Measurements from ENCODE around the gene MACF1.

MACF1 gene

GRCh38 chr1:39422614-39423013 lies 218.1 kb downstream of the MACF1 start:
- in situ Hi-C loops (cut with MboI; ENCODE audit: low sequenced_read_pairs, unreplicated experiment), result no loop called here
- no peak for TF ChIP-seq CTCF (IDR thresholded peaks at IDR 0.05; ENCODE audit: borderline replicate concordance, control extremely low read depth, extremely low read depth, insufficient read depth, missing control alignments)
- DNase-seq (ENCODE audit: low spot score), result no peak

DNA sequence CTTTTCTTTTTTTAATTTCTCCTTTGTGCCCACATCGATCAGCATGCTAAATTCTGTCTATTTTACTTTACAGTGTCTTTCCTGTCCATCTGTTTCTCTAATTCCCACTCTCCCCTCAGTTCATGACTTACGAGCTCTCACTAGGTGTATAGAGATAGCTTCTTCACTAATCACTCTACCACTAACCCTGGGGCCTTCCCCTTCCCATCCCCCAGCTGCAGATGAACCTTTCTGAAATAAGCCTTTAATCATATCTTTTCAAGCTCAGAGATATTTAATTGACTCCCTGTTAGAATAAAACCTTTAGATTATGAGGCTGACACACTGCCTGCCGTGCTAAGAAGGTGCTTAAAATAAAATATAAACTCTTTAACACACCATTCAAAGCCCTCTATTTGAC lies 220.7 kb downstream of the MACF1 start:
- TF ChIP-seq CTCF (IDR thresholded peaks at IDR 0.05; ENCODE audit: borderline replicate concordance, control extremely low read depth, extremely low read depth, insufficient read depth, missing control alignments), result no peak
- DNase-seq (ENCODE audit: low spot score), result no peak
- in situ Hi-C loops (cut with MboI; ENCODE audit: low sequenced_read_pairs, unreplicated experiment), result no loop called here

- in situ Hi-C loops (cut with MboI; ENCODE audit: low sequenced_read_pairs, unreplicated experiment), result no loop called here
- no peak for DNase-seq (ENCODE audit: low spot score)
- TF ChIP-seq CTCF (IDR thresholded peaks at IDR 0.05; ENCODE audit: borderline replicate concordance, control extremely low read depth, extremely low read depth, insufficient read depth, missing control alignments), result no peak
Observed at GRCh38 chr1:39425634-39426033, 221.1 kb downstream of the MACF1 start.

- no peak for DNase-seq (ENCODE audit: low spot score)
- no peak for TF ChIP-seq CTCF (IDR thresholded peaks at IDR 0.05; ENCODE audit: borderline replicate concordance, control extremely low read depth, extremely low read depth, insufficient read depth, missing control alignments)
- in situ Hi-C loops (cut with MboI; ENCODE audit: low sequenced_read_pairs, unreplicated experiment), result no loop called here
Observed at GRCh38 chr1:39426346-39426745, 221.9 kb downstream of the MACF1 start.

DNA sequence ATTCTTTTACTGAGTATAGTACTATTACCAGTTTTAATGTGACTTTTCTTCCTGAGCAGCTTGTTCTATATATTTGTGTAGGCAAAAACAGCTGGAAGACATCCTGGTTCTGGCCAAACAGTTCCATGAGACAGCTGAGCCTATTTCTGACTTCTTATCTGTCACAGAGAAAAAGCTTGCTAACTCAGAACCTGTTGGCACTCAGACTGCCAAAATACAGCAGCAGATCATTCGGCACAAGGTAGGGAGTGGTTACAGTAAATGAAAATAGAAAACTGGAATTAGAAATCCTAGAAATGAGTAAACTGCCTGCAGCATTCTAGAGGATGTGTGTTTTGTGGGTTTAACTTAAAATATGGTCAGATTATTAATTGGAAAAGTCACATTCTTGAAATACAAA lies 222.9 kb downstream of the MACF1 start:
- DNase-seq (ENCODE audit: low spot score), result no peak
- no peak for TF ChIP-seq CTCF (IDR thresholded peaks at IDR 0.05; ENCODE audit: borderline replicate concordance, control extremely low read depth, extremely low read depth, insufficient read depth, missing control alignments)
- in situ Hi-C loops (cut with MboI; ENCODE audit: low sequenced_read_pairs, unreplicated experiment), result no loop called here

DNA sequence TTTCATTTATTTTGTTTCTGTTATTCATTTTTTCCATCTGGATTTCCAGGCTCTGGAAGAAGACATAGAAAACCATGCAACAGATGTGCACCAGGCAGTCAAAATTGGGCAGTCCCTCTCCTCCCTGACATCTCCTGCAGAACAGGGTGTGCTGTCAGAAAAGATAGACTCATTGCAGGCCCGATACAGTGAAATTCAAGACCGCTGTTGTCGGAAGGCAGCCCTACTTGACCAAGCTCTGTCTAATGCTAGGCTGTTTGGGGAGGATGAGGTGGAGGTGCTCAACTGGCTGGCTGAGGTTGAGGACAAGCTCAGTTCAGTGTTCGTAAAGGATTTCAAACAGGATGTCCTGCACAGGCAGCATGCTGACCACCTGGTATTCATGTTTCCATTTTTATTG lies 223.4 kb downstream of the MACF1 start:
- no peak for TF ChIP-seq CTCF (IDR thresholded peaks at IDR 0.05; ENCODE audit: borderline replicate concordance, control extremely low read depth, extremely low read depth, insufficient read depth, missing control alignments)
- in situ Hi-C loops (cut with MboI; ENCODE audit: low sequenced_read_pairs, unreplicated experiment), result no loop called here
- DNase-seq (ENCODE audit: low spot score), result no peak

- no peak for DNase-seq (ENCODE audit: low spot score)
- no peak for TF ChIP-seq CTCF (IDR thresholded peaks at IDR 0.05; ENCODE audit: borderline replicate concordance, control extremely low read depth, extremely low read depth, insufficient read depth, missing control alignments)
- in situ Hi-C loops (cut with MboI; ENCODE audit: low sequenced_read_pairs, unreplicated experiment), result no loop called here
Observed at GRCh38 chr1:39431927-39432326, 227.4 kb downstream of the MACF1 start.

Data from GM13976 (cell line).